A549 (cell line): Measurements from ENCODE around the gene JAG2. TPM values are rescaled to one million over a fixed set of nuclear protein-coding genes. Genes with fewer than 3 reads are reported as not detected.

Experiments
- ATAC-seq, 2 experiments: fragments of 200-7000 bp in 1 of 2; fragments of >200 bp in 1 of 2; cut with Nextera tagmentation in 1 of 2; cut with Tn5 transposase in 1 of 2; 3 replicates each; pipeline versions ENCODE4 v1.8.0 to v1.9.1; 2018 to 2020; ENCODE audit warnings: mild to moderate bottlenecking in 1 of 2, moderate library complexity in 1 of 2
- CTCF ChIA-PET: fragments of 300-600 bp; sonication (Branson Sonifier 250); formaldehyde crosslinking; extraction: SDS; loops from one replicate; lab custom pipeline; 2021; ENCODE audit warnings: antibody characterized with exemption, inconsistent platforms; lab: Yijun Ruan, JAX
- POLR2A ChIA-PET: fragments of 350-600 bp; formaldehyde crosslinking; extraction: SDS; loops from one replicate; lab custom pipeline; 2021; ENCODE audit warnings: antibody characterized with exemption, inconsistent platforms; lab: Yijun Ruan, JAX
- DNase-seq, 2 experiments: peaks; one replicate each; pipeline versions ENCODE4 v3.0.0 to v3.0.0-alpha.2; 2011 to 2016; ENCODE audit warnings: low read depth in 1 of 2, low spot score in 1 of 2
- FAIRE-seq: peaks from 2 replicates; lab custom pipeline; 2011; peaks lifted over from hg19 to GRCh38; lab: Jason Lieb, UNC
- H3K27ac ChIP-seq, 2 experiments: fragments of >200 bp; sonication (Bioruptor Twin); formaldehyde crosslinking; 3 replicates each; pipeline ENCODE4 v1.5.1; 2016 to 2017
- H3K4me1 ChIP-seq: fragments of >200 bp; sonication (Bioruptor Twin); formaldehyde crosslinking; 3 replicates; pipeline ENCODE4 v1.6.1; 2016
- H3K4me2 ChIP-seq: fragments of >200 bp; sonication (Bioruptor Twin); formaldehyde crosslinking; 3 replicates; pipeline ENCODE4 v1.6.1; 2016
- H3K4me3 ChIP-seq: fragments of >200 bp; sonication (Bioruptor Twin); formaldehyde crosslinking; 3 replicates; pipeline ENCODE4 v1.5.1; 2016
- H3K9me3 ChIP-seq: fragments of >200 bp; sonication (Bioruptor Twin); formaldehyde crosslinking; 3 replicates; pipeline ENCODE4 v1.6.1; 2016
- BHLHE40 ChIP-seq: IDR thresholded peaks from 2 replicates; pipeline ENCODE4 v1.6.1; 2012; ENCODE audit warnings: low read depth, low read length, inconsistent platforms
- EHMT2 ChIP-seq: fragments of 200-600 bp; sonication (generic); IDR thresholded peaks from 2 replicates; pipeline ENCODE4 v1.6.1; 2016; ENCODE audit warnings: antibody characterized with exemption, low read depth, mild to moderate bottlenecking, moderate library complexity
- ELK1 ChIP-seq: fragments of 150-350 bp; IDR thresholded peaks from 2 replicates; pipeline ENCODE4 v1.6.1; 2014; ENCODE audit warnings: low read depth, mild to moderate bottlenecking, low read length
- ESRRA ChIP-seq: fragments of 150-350 bp; IDR thresholded peaks from 2 replicates; pipeline ENCODE4 v1.6.1; 2014; ENCODE audit warnings: mild to moderate bottlenecking, low read length, borderline replicate concordance
- HDAC2 ChIP-seq: fragments of 200-600 bp; sonication (generic); IDR thresholded peaks from 2 replicates; pipeline ENCODE4 v1.6.1; 2016
- HES2 ChIP-seq: fragments of >200 bp; sonication (Bioruptor Twin); formaldehyde crosslinking; IDR thresholded peaks from 2 replicates; pipeline ENCODE4 v1.6.1; 2016
- MAFK ChIP-seq: fragments of 450-650 bp; IDR thresholded peaks from 2 replicates; pipeline ENCODE4 v1.6.1; 2014; ENCODE audit not compliant: partially characterized antibody
- MYC ChIP-seq: IDR thresholded peaks from 2 replicates; pipeline ENCODE4 v1.6.1; 2012; ENCODE audit warnings: mild to moderate bottlenecking, inconsistent platforms, low read length, improper control_type of control experiment, borderline replicate concordance
- NR3C1 ChIP-seq: fragments of >200 bp; sonication (Bioruptor Twin); formaldehyde crosslinking; IDR thresholded peaks from 3 replicates; pipeline ENCODE4 v1.6.1; 2017
- PBX3 ChIP-seq: IDR thresholded peaks from 2 replicates; pipeline ENCODE4 v1.6.1; 2012
- RCOR1 ChIP-seq: fragments of 150-350 bp; IDR thresholded peaks from 2 replicates; pipeline ENCODE4 v1.6.1; 2014; ENCODE audit warnings: antibody characterized with exemption, low read length, low read depth
- REST ChIP-seq: fragments of 200-600 bp; sonication (generic); IDR thresholded peaks from 2 replicates; pipeline ENCODE4 v1.6.1; 2016; ENCODE audit warnings: antibody characterized with exemption, mild to moderate bottlenecking, moderate library complexity
- RFX5 ChIP-seq: fragments of 450-650 bp; IDR thresholded peaks from 2 replicates; pipeline ENCODE4 v1.7.1; 2014; ENCODE audit warnings: antibody characterized with exemption, mild to moderate bottlenecking, moderate library complexity
- RNF2 ChIP-seq: fragments of 200-600 bp; sonication (generic); IDR thresholded peaks from 2 replicates; pipeline ENCODE4 v1.6.1; 2016; ENCODE audit warnings: low read depth, mild to moderate bottlenecking, antibody characterized with exemption, moderate library complexity, borderline replicate concordance
- SMC3 ChIP-seq: fragments of >200 bp; sonication (Bioruptor Twin); formaldehyde crosslinking; IDR thresholded peaks from 3 replicates; pipeline ENCODE4 v1.6.1; 2018; ENCODE audit warnings: inconsistent platforms
- SREBF2 ChIP-seq: fragments of 450-650 bp; IDR thresholded peaks from 2 replicates; pipeline ENCODE4 v1.6.1; 2014; ENCODE audit warnings: mild to moderate bottlenecking, moderate library complexity
- TFCP2L1 ChIP-seq: fragments of 250-450 bp; sonication (Bioruptor Pico); IDR thresholded peaks from 2 replicates; pipeline ENCODE4 v1.5.0; 2021; ENCODE audit warnings: mild to moderate bottlenecking
- USF2 ChIP-seq: fragments of 450-650 bp; IDR thresholded peaks from 2 replicates; pipeline ENCODE4 v1.6.1; 2014; ENCODE audit warnings: antibody characterized with exemption
- ZFP36 ChIP-seq: fragments of 450-650 bp; IDR thresholded peaks from 2 replicates; pipeline ENCODE4 v1.6.1; 2014; ENCODE audit warnings: borderline replicate concordance; ENCODE audit not compliant: partially characterized antibody
- ZNF302 ChIP-seq: fragments of 250-450 bp; sonication (Bioruptor Pico); IDR thresholded peaks from 2 replicates; pipeline ENCODE4 v1.9.0; 2021; ENCODE audit warnings: inconsistent platforms, mild to moderate bottlenecking, moderate library complexity
- WGBS: methylation state at CpG from one replicate; pipeline ENCODE4 v1.1.6; 2017; ENCODE audit errors: missing lambda C conversion rate; 5-methylcytosine and 5-hydroxymethylcytosine counted together
- polyA plus RNA-seq, 4 experiments: library from polyadenylated mRNA; depleted of rRNA in 3 of 4; stranded (reverse); fragments of >200 nt; fragmentation: RNase III in 1 of 4; extraction: RNeasy Plus Mini Kit Qiagen cat#74134 plus additional on column Dnase treatment in 1 of 4; gene quantifications; 2 replicates in 3 of 4; 3 replicates in 1 of 4; pipeline ENCODE4 v1.2.3, GENCODE V29; 2011 to 2017

JAG2 gene
- polyA plus RNA-seq, 2 of the 4 experiments (the other 2 are of a cell fraction), result 5.9 to 20.4 TPM

- no peak for DNase-seq
- TF ChIP-seq RCOR1 (no peak), ELK1 (no peak), HES2 (no peak), SREBF2 (no peak), USF2 (no peak), SMC3 (no peak), NR3C1 (no peak)
- TF ChIP-seq, all 56 proteins: peak for 0
- Histone ChIP-seq H3K27ac (no peak overlapping the region), H3K4me1 (no peaks in the 10 kb centered on the region), H3K4me2 (no peak overlapping the region), H3K4me3 (no peak overlapping the region), H3K9me3 (no peaks in the 10 kb centered on the region)
- FAIRE-seq (no peak), ATAC-seq (no peak)
- ChIA-PET POLR2A (no interaction called here), CTCF (interaction anchor here (0.9 kb wide), 1 partner anchor 52 kb away, joined by 3 read pairs; no protein-coding TSS in a partner anchor)
- 96% methylated on average over 3 of the region's 4 CpGs for WGBS
Observed at GRCh38 chr14:105150026-105150367, 18.6 kb downstream of the JAG2 start.

GRCh38 chr14:105149146-105149781 is 19.3 kb downstream of the JAG2 start:
- H3K4me3 ChIP-seq, result no peak overlapping the region
- ATAC-seq, result no peak
- TF ChIP-seq RFX5, result no peak
- no peak for TF ChIP-seq REST
- TF ChIP-seq RNF2, result no peak
- TF ChIP-seq USF2, result no peak
- no peak for TF ChIP-seq ZNF302
- TF ChIP-seq PBX3, result no peak
- no peak for TF ChIP-seq MYC
- no peak for TF ChIP-seq BHLHE40
- TF ChIP-seq EHMT2, result no peak
- TF ChIP-seq TFCP2L1 (CRISPR knock-in tag), result no peak
- no peak for TF ChIP-seq RCOR1
- TF ChIP-seq MAFK, result no peak
- no peak for TF ChIP-seq SMC3
- TF ChIP-seq HDAC2, result no peak
- no peak for TF ChIP-seq ESRRA
- no peak for TF ChIP-seq ZFP36
- TF ChIP-seq, all 56 proteins: peak for 0
- no peak overlapping the region for H3K27ac ChIP-seq
- ChIA-PET CTCF (interaction anchor here (0.6 to 0.9 kb wide), 2 partner anchors 20 to 51 kb away, joined by 3 read pairs; no protein-coding TSS in a partner anchor), POLR2A (no interaction called here)
- no peak overlapping the region for H3K4me2 ChIP-seq
- no peaks in the 10 kb centered on the region for H3K9me3 ChIP-seq
- 95% methylated on average over 4 of the region's 18 CpGs for WGBS
- no peaks in the 10 kb centered on the region for H3K4me1 ChIP-seq
- DNase-seq (no peak), FAIRE-seq (no peak)
